A549 treated with AZD9567 at 1 μM for 4 hours (cell line): ENCODE results near the gene RPS15A. TPM values are rescaled to one million over a fixed set of nuclear protein-coding genes. Genes with fewer than 3 reads are reported as not detected.

Experiments
- total RNA-seq: library from RNA; stranded (reverse); fragments of 200-300 nt; extraction: Qiagen RNA extraction; gene quantifications from 5 replicates; pipeline ENCODE4 v1.2.3, GENCODE V29; 2022; ENCODE audit not compliant: insufficient read depth

Gene RPS15A
- 2,191 to 2,416 TPM (median 2,404 TPM) in 5 replicates for total RNA-seq

GRCh38 chr16:18789850-18790706 lies at the start of gene RPS15A:
RPS15A (minus strand) TSS chr16:18790334; CDS start chr16:18789113, 1,221 bp downstream.

DNA sequence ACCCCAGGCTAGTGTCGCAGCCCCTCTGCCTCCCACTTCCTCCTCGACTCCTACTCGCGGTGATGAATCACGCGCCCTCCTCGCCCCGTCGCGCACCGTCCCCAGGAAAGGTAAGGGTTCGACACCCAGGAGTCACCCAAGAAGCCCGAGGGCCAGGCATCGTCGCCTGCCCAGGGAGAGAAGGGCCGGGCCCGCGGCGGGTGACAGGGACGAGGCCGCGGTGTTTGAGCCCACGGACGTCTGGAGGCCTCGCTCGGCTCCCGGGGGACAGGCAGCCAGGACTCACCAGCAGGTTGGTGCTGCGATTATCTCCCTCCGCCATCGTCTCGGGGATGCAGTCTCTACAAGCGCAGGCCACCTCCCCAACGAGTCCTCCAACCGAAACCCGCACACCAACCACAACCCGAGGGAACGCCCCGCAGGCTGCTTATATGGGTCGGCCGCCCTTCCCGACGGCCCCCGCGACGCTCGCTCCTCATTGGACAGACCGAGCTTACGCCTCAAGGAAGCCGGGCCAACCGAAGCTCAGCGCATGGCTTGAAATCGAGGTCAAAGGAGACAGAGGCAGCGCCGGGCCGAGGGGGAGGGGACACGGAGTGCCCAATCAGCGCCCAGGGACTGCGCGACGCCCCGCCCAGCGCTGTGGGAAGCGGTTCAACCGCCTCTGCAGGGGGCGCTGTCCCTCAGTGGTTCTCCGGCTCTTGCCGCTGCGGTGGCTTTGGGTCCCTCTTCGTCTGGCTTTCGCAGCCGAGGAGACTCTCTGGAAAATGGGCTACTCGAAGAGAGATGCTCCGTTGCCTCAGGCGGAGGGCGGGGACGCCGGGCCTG lies 11.2 kb upstream of the RPS15A start, which contains the start of gene ARL6IP1:
Gene ARL6IP1, minus strand, starts transcription at position 405 of the 828 bp plus-strand sequence. Its CDS starts 83 bp downstream, at position 322.

Other genes with a start within 250 kb of the RPS15A start
- 101 to 112 TPM (median 104 TPM) in 5 replicates for gene NOMO2, start 228.2 kb downstream of the RPS15A start, total RNA-seq
- gene ARL6IP1, start 11.2 kb upstream of the RPS15A start, total RNA-seq, result 284 to 546 TPM (median 323 TPM) in 5 replicates
- gene SMG1, start 136.1 kb upstream of the RPS15A start, total RNA-seq, result 14.1 to 25.4 TPM (median 24.2 TPM) in 5 replicates
- gene TMC7, start 193.6 kb upstream of the RPS15A start, total RNA-seq, result 5.4 to 7.4 TPM (median 6.9 TPM) in 5 replicates